Tibial nerve (tissue), 4 donors: Measurements from ENCODE around the gene OR4C45. TPM values are rescaled to one million over a fixed set of nuclear protein-coding genes. Genes with fewer than 3 reads are reported as not detected.

ENCODE experiments used
- total RNA-seq, 4 donors: library from RNA; depleted of rRNA; stranded (reverse); fragments of >200 nt; gene quantifications; one replicate each; pipeline ENCODE4 v1.1.0, GENCODE V29; 2016

The OR4C45 gene
- total RNA-seq, 4 donors from 2014 or later = not detected

Other genes with a start within 250 kb of the OR4C45 start
- gene OR4C13, start 80.5 kb upstream of the OR4C45 start, total RNA-seq = not detected
- not detected for gene OR4C12, start 50.3 kb upstream of the OR4C45 start, total RNA-seq